NB4 (cell line): ENCODE measurements around the gene KCNG2.
A peak's percentile ranks its signal among the peaks of the same experiment; 100 is the strongest.

Source experiments
- DNase-seq: peaks from one replicate; pipeline ENCODE4 v3.0.0; 2010; ENCODE audit warnings: low read depth
- H3K4me3 ChIP-seq: one replicate; pipeline ENCODE4 v1.5.1; 2011; ENCODE audit warnings: mild to moderate bottlenecking, low read depth, low read length, moderate library complexity
- MYC ChIP-seq: IDR thresholded peaks from 2 replicates; pipeline ENCODE4 v1.6.1; 2011; ENCODE audit warnings: low read depth, low read length
- POLR2A ChIP-seq: IDR thresholded peaks from 2 replicates; pipeline ENCODE4 v1.6.1; 2011; ENCODE audit warnings: mild to moderate bottlenecking; ENCODE audit not compliant: insufficient read length; ENCODE audit errors: extremely low read depth
- TF ChIP-seq, protein P1 (sequence below): IDR thresholded peaks from 2 replicates; pipeline ENCODE4 v1.6.1; 2011; ENCODE audit warnings: low read depth, low read length
- TF ChIP-seq, protein P2 (sequence below): IDR thresholded peaks from one replicate; pipeline ENCODE4 v1.5.1; 2012; ENCODE audit warnings: low read depth, low read length

The KCNG2 gene

DNA sequence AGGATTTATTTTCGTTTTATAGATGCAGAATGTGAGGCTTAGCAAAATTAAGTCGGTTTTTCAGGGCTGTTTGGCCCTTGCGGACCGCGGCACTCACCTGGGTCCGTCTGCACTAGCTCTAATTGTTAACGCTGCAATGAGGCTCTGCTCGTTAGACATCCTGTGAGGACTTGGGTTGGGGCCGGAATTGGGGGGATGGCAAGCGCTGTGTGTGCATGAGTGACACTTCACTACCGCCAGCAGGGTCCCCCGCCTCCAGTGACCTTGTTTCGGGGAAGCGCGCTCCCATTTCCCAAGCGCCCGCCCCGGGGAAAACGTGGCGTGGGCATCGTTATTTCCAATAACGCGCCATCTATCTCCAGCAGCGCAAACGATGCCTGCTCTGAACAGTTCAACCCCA lies 54.2 kb downstream of the KCNG2 start:
- no peak for DNase-seq
- TF ChIP-seq, protein P1, sequence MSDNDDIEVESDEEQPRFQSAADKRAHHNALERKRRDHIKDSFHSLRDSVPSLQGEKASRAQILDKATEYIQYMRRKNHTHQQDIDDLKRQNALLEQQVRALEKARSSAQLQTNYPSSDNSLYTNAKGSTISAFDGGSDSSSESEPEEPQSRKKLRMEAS: no peak
- no peak for TF ChIP-seq POLR2A
- TF ChIP-seq, protein P2, sequence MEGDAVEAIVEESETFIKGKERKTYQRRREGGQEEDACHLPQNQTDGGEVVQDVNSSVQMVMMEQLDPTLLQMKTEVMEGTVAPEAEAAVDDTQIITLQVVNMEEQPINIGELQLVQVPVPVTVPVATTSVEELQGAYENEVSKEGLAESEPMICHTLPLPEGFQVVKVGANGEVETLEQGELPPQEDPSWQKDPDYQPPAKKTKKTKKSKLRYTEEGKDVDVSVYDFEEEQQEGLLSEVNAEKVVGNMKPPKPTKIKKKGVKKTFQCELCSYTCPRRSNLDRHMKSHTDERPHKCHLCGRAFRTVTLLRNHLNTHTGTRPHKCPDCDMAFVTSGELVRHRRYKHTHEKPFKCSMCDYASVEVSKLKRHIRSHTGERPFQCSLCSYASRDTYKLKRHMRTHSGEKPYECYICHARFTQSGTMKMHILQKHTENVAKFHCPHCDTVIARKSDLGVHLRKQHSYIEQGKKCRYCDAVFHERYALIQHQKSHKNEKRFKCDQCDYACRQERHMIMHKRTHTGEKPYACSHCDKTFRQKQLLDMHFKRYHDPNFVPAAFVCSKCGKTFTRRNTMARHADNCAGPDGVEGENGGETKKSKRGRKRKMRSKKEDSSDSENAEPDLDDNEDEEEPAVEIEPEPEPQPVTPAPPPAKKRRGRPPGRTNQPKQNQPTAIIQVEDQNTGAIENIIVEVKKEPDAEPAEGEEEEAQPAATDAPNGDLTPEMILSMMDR: no peak
- TF ChIP-seq MYC: no peak

DNA sequence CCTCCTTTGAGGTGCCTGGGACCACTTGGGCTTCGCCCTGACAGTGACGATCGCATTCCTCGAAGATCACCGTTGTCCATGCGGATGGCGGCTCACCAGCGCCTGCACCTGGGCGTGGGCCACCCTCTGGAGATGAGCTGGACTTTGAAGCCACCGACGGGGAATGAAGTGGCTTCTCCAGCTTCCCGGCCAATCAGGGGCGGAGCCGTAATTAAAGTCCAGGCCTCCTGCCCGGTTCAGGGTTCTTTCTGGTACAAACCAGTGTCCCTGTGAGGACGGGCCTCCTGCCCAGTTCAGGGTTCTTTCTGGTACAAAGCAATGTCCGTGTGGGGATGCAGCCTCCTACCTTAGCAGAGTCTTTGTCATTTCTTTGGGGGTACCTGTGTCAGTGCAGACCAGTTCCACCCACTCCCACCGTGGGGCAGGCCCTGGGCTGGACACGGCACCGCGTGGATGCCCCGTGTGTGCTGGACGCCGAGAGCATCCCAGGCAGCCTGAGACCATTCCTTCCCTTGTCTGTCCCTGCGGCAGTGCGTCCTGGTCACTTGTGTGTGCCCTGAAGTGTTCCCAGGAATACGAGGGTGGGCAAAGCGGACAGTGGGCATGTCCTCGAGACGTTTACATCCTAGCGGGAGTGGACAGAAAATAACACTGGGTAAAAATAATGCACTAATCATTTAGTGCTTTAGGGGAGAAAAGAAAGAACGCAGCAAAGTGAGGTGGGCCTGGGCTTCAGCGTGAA lies 55.0 kb downstream of the KCNG2 start:
- H3K4me3 ChIP-seq: no peak overlapping the region
- TF ChIP-seq MYC: no peak
- TF ChIP-seq, protein P2: no peak
- TF ChIP-seq POLR2A: no peak
- TF ChIP-seq, protein P1: no peak
- DNase-seq: no peak

More for the DNA sequence above, 54.2 kb downstream of the KCNG2 start:
- H3K4me3 ChIP-seq: no peak overlapping the region

DNA sequence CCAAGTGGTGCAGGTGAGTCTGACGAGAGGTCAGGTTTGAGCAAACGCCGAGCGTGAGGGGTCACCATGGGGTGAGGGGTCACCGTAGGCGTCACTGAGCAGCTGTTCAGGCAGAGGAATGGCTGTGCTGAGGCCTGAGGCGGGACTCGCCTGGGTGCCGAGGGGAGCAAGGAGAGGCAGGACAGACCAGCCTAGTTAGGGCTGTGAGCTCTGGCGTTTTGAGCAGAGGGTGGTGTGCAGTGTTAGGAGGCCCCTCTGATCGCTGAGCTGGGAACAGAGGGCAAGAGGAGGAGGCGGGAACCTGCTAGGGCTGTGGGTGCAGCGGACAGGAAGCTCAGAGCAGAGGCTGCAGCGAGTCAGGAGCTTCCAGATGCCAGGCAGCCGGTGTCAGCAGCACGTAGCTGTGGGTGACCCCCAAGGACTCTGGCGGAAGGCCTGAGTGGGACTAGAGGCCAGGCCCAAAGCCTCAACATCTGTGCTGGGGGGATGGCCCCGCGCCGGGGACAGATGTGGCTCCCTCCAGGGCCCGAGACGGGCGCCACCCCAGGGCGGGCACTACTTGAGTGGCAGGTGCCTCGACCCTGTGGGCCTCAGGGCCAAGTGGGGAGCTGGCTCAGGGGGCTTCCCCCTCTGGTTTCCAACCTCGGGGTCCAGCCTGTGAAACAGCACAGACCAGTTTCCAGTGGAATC lies 55.7 kb downstream of the KCNG2 start:
- TF ChIP-seq POLR2A (no peak), MYC (no peak)
- TF ChIP-seq, protein P2: no peak
- TF ChIP-seq, protein P1: no peak
- no peak overlapping the region for H3K4me3 ChIP-seq
- no peak for DNase-seq

DNA sequence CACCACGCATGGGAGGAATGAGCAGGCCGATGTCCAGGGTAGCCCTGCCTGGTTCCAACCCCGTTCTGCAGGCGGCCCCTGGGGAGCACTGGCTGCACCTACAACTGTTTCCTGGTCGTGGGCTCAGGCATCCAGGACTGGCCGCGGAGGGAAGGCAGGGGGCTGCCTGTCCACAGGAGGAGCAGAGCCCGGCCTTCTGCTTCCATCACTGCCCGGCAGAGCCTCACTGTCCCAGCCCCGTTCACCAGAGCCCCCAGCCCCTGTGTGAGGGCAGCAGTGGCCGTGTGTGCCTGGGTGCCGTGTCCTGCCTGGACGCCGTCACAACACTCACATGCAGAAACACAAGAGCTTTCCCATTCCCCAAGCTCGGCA lies 56.2 kb downstream of the KCNG2 start:
- H3K4me3 ChIP-seq: no peak overlapping the region
- no peak for DNase-seq
- TF ChIP-seq, protein P2: no peak
- TF ChIP-seq, protein P1: no peak
- no peak for TF ChIP-seq MYC
- no peak for TF ChIP-seq POLR2A

DNA sequence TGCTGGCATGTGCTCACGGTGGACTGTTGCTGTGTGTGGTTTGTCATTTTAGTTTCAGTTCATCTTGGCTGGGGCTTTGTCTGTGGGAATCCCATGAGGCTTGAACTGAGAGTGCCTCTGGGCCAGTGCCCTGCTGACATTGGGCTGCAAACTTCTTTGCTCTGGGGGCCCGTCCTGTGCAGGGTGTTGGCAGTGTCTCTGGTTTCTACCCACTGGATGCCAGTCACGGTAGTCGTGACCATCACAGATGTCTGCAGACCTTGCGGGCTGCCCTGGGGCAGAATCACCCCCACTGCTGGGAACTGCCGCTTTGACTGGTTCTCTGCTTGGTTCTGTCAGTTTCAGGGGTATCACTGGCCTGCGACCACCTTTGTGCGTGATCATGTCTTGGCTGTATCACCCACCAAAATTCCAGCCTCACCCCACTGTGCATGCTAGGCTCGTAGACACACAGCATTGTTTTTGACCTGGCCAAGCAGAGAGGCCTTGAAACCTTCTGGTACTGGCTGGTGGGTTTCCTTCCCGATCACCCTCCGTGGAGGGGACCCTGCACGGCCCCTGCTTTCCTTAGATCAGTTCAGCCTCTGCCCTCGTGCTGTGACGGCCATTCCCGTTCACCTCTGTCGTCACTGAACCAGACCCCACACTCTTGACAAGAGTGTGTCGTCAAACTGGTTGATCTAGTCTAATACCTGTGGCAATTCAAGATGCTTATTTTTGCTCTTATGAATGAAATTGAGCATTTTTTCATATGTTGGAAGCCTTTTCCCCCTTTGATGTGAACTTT lies 57.6 kb downstream of the KCNG2 start:
- no peak overlapping the region for H3K4me3 ChIP-seq
- peak; percentile 49 for DNase-seq
- TF ChIP-seq MYC: no peak
- TF ChIP-seq, protein P1: no peak
- TF ChIP-seq, protein P2: no peak
- no peak for TF ChIP-seq POLR2A
